ENCODE results near the gene WNK2. TPM values are rescaled to one million over a fixed set of nuclear protein-coding genes. Genes with fewer than 3 reads are reported as not detected.

The WNK2 gene
- total RNA-seq, 1 experiment from 2014 or later = 0.07 TPM

- no peaks in the 10 kb centered on the region for H3K27me3 Mint-ChIP-seq (ENCODE audit: insufficient read depth, unreplicated experiment)
- no peak overlapping the region for H3K27ac Mint-ChIP-seq (ENCODE audit: low read depth, unreplicated experiment)
- no peak for DNase-seq (ENCODE audit: unreplicated experiment)
- no peak for TF ChIP-seq CTCF (IDR thresholded peaks at IDR 0.05; ENCODE audit: unreplicated experiment)
- H3K36me3 Mint-ChIP-seq (ENCODE audit: insufficient read depth, unreplicated experiment) = peaks cover 6% of the 10 kb centered on the region
- no peaks in the 10 kb centered on the region for H3K4me1 Mint-ChIP-seq (ENCODE audit: insufficient read depth, unreplicated experiment)
- ChIA-PET POLR2A (no interaction called here), CTCF (no interaction called here)
- intact Hi-C loops (cut with micrococcal nuclease) = no loop called here
- no peak overlapping the region for H3K4me3 Mint-ChIP-seq (ENCODE audit: unreplicated experiment)
- no TSS peak for BruUV-seq (replicated peaks)
- H3K9me3 Mint-ChIP-seq (ENCODE audit: unreplicated experiment) = no peaks in the 10 kb centered on the region
These were observed 71.0 kb downstream of the WNK2 start for GRCh38 chr9:93254806-93255493.

GRCh38 chr9:93255494-93255867 is 71.5 kb downstream of the WNK2 start:
- ChIA-PET CTCF (no interaction called here), POLR2A (no interaction called here)
- peaks cover 6% of the 10 kb centered on the region for H3K36me3 Mint-ChIP-seq (ENCODE audit: insufficient read depth, unreplicated experiment)
- H3K4me3 Mint-ChIP-seq (ENCODE audit: unreplicated experiment) = no peak overlapping the region
- TF ChIP-seq CTCF (IDR thresholded peaks at IDR 0.05; ENCODE audit: unreplicated experiment) = no peak
- no peaks in the 10 kb centered on the region for H3K4me1 Mint-ChIP-seq (ENCODE audit: insufficient read depth, unreplicated experiment)
- H3K27me3 Mint-ChIP-seq (ENCODE audit: insufficient read depth, unreplicated experiment) = no peaks in the 10 kb centered on the region
- H3K9me3 Mint-ChIP-seq (ENCODE audit: unreplicated experiment) = no peaks in the 10 kb centered on the region
- no TSS peak for BruUV-seq (replicated peaks)
- DNase-seq (ENCODE audit: unreplicated experiment) = no peak
- H3K27ac Mint-ChIP-seq (ENCODE audit: low read depth, unreplicated experiment) = no peak overlapping the region
- intact Hi-C loops (cut with micrococcal nuclease) = no loop called here

GRCh38 chr9:93255994-93256877 is 72.3 kb downstream of the WNK2 start:
- Mint-ChIP-seq H3K36me3 (ENCODE audit: insufficient read depth, unreplicated experiment) (peaks cover 6% of the 10 kb centered on the region), H3K4me3 (ENCODE audit: unreplicated experiment) (no peak overlapping the region), H3K4me1 (ENCODE audit: insufficient read depth, unreplicated experiment) (no peaks in the 10 kb centered on the region), H3K27me3 (ENCODE audit: insufficient read depth, unreplicated experiment) (no peaks in the 10 kb centered on the region), H3K9me3 (ENCODE audit: unreplicated experiment) (no peaks in the 10 kb centered on the region), H3K27ac (ENCODE audit: low read depth, unreplicated experiment) (no peak overlapping the region)
- no TSS peak for BruUV-seq (replicated peaks)
- ChIA-PET CTCF (no interaction called here), POLR2A (no interaction called here)
- TF ChIP-seq CTCF (IDR thresholded peaks at IDR 0.05; ENCODE audit: unreplicated experiment) = no peak
- DNase-seq (ENCODE audit: unreplicated experiment) = no peak
- intact Hi-C loops (cut with micrococcal nuclease) = no loop called here

- ChIA-PET CTCF (no interaction called here), POLR2A (no interaction called here)
- H3K4me3 Mint-ChIP-seq (ENCODE audit: unreplicated experiment) = no peak overlapping the region
- peaks cover 6% of the 10 kb centered on the region for H3K36me3 Mint-ChIP-seq (ENCODE audit: insufficient read depth, unreplicated experiment)
- DNase-seq (ENCODE audit: unreplicated experiment) = no peak
- TF ChIP-seq CTCF (IDR thresholded peaks at IDR 0.05; ENCODE audit: unreplicated experiment) = no peak
- BruUV-seq (replicated peaks) = no TSS peak
- no peaks in the 10 kb centered on the region for H3K27me3 Mint-ChIP-seq (ENCODE audit: insufficient read depth, unreplicated experiment)
- no peaks in the 10 kb centered on the region for H3K4me1 Mint-ChIP-seq (ENCODE audit: insufficient read depth, unreplicated experiment)
- intact Hi-C loops (cut with micrococcal nuclease) = no loop called here
- H3K9me3 Mint-ChIP-seq (ENCODE audit: unreplicated experiment) = no peaks in the 10 kb centered on the region
- no peak overlapping the region for H3K27ac Mint-ChIP-seq (ENCODE audit: low read depth, unreplicated experiment)
These were observed 73.2 kb downstream of the WNK2 start for GRCh38 chr9:93256878-93257807.

All from MCF 10A (cell line).